CD4-positive, alpha-beta T cell treated with Interleukin-6 for 4 hours (primary cell): ENCODE data around the gene KIF13A.
"Not testable (repeated sequence)": the region's sequence is repeated elsewhere in the genome, so short reads cannot be mapped to it uniquely, and the experiment has no call there.

Experiments
- DNase-seq: peaks from one replicate; pipeline ENCODE4 v3.0.0-alpha.2; 2020; ENCODE audit warnings: mixed read lengths

The KIF13A gene

GRCh38 chr6:17839513-17840223, 147.8 kb downstream of the KIF13A start:
- no peak for DNase-seq

DNA sequence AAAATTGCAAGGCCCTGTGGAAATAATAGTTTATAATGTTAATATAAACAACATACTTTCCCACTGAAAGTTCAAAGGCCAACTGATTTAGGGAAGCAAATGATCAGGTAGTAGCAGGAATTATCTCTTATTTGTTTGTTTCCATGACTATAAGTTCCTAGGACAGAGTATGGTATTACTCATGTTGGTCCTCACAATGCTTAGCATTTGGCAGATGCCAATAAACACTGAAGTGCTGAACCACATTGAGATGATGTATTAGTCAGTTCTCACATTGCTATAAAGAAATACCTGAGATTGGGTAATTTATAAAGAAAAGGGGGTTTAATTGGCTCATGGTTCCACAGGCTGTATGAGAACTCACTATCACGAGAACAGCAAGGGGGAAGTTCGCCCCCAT, 151.1 kb downstream of the KIF13A start:
- no peak for DNase-seq

DNA sequence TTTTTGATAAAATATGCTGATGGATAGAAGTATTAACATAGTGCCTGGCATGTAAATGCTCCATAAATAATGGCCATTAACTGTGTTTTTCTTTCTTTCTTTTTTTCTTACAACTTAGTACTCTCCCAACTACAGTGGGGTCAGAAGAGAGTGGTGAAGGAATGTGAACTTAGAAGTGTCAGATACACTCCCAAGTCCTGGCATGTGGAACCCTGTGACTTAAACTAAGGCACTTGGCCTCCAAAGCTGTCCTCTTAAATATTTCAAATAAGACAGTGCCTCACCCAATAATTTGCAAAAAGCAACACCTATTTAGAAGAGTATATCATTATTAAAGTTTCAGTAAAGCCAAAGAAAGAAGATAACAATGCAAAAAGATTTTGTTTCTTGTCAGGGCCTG, 151.7 kb downstream of the KIF13A start:
- no peak for DNase-seq

DNA sequence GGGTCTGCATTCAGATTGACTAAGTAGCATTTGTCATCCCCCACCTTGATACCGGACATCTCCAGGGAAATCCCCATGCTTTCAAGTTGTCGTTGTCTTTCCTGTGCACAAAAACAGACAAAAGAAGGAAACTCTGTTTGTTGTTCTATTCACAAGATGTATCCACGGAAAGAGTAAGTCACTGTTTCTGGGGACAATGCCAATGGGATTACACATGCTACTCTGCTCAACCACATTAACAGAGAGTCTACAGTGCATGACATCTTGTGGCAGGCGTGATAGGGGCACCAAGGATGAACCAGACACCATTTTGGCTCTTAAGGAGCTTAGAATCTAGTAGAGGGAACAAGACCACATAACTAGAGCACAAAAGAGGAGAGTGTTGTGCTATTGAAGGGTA, 156.3 kb downstream of the KIF13A start:
- DNase-seq: no peak

GRCh38 chr6:17829905-17830304, 157.5 kb downstream of the KIF13A start:
- no peak for DNase-seq

GRCh38 chr6:17828149-17828548, 159.3 kb downstream of the KIF13A start:
- DNase-seq: no peak

DNA sequence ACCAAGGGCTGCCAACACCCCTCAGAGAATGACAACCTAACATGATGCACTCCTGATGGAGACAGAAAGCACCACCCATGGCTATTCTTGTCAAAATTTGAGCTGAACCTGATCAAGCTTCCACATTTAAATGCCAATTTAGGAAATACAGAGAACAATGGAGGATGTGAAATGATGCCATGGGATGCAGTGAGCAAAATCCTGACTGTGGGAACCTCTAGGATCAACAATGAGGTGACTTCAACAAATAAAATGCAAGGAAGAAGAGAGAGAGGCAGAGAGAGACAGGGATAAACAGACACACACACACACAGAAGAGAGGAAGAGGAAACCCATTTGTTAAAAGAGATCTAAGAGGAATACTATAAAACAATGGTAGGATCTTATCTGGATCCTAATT, 161.1 kb downstream of the KIF13A start:
- DNase-seq: no peak

GRCh38 chr6:17820055-17820454, 167.4 kb downstream of the KIF13A start:
- DNase-seq: no peak

DNA sequence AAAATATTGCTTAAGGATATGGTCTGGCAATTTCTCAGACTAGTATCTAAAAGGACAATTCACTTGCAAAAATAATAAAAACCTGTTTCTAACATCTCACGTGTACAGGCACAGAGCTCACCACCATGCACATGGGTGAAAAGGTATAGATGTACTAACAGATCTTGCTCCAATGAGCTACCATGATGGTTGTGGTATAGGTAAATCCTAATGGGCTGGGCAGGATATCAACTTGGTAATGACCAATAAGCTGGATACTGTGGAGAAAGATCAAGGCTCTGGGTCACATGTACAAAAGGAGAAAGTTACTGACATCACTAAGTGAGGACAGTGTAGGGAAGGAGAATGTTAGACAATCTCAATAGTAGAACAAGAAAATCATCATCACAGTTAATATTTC, 169.7 kb downstream of the KIF13A start:
- no peak for DNase-seq

DNA sequence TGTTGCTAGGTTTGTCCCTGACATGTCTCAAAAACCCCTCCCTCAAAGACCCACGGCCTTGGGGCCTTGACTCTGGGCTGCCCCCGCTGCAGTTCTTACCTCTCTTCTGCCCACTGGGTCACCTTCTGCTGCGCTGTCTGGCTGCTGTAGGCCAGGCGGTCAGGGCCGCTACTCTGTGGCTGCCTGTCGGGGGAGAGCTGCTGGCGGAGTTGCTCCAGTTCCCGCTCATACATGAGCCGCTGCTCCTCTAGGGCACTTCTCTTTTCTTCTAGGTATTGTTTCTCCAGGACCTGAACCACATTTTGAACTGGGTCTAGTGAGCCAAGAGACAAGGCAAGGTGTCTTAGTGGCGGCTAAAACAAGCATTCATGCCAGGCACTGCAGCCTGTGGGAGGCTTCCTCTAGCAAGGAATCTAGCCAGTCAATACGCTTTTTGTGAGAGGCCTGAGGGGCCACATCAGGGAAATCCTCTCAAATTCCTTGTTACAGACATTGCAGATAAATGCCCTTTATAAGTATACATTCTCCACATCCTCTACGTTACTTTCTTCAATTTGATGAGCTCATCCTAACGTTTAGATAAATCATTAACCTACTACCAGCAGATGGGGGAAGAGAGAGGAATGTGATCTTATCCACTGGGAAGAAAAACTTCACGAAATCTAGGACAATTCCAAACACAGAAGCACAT, 170.4 kb downstream of the KIF13A start:
- no peak for DNase-seq

DNA sequence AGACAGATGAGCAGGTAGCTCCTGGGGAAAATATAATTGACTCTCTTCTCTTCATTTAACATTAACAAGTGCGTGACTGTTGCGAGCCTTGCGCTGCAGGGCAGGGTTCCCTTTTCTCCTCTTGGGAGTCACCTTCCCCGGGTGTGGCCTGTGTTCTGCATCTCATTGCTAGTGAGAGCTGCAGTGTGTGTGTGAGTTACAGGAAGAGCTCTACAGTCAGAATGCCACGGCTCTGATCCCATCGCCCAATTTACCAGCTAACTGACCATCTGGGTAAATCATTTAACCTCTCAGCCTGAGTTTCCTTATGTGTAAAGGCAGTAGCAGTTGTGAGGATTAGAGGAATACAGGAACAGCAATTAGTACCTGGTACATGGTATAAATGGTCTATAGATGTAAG, 173.9 kb downstream of the KIF13A start:
- DNase-seq: no peak

DNA sequence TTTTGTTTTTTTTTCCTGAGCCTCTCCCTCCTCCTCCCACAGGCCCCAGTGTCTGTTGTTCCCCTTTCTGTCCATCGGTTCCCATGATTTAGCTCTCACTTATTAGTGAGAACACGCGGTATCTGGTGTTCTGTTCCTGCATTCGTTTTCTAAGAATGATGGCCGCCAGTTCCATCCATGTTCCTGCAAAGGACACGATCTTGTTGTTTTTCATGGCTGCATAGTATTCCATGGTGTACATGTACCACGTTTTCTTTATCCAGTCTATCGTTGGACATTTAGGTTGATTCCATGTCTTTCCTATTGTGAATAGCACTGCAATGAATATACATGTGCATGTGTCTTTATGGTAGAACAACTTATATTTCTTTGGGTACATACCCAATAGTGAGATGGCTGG, 175.1 kb downstream of the KIF13A start:
- DNase-seq: no peak

GRCh38 chr6:17808609-17809008, 178.8 kb downstream of the KIF13A start:
- DNase-seq: no peak

GRCh38 chr6:17807431-17807830, 180.0 kb downstream of the KIF13A start:
- DNase-seq: not testable (repeated sequence)

GRCh38 chr6:17803409-17803808, 184.0 kb downstream of the KIF13A start:
- no peak for DNase-seq

DNA sequence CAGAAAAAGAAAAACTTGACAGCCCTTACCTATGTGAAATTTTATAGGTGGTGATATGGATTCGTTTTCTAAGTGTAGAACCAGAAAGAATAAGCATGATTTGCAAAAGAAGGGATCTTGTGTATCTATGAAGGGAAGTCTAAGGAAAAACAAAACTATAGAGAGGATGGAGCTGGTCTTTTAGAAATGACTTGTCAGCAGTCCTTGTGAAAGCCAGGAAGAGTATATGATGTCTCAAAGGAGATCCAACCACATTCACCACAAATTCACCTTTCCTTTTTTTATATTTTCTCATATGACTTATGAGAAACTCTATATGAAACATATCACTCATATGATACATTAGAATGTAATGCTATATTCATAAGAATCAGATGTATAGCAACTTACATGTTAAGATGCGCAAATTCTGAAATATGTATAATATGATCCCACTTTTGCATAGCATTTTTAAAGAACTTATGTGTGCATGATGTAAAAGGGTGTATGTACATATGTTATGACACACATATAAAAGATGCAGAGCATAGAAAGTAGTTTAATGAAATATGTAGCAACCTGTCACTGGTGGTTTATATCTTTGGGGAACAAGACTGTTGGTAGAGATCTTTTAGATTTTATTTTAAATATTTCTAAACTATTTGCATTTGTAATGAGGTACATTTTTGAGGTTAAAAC, 188.8 kb downstream of the KIF13A start:
- no peak for DNase-seq

DNA sequence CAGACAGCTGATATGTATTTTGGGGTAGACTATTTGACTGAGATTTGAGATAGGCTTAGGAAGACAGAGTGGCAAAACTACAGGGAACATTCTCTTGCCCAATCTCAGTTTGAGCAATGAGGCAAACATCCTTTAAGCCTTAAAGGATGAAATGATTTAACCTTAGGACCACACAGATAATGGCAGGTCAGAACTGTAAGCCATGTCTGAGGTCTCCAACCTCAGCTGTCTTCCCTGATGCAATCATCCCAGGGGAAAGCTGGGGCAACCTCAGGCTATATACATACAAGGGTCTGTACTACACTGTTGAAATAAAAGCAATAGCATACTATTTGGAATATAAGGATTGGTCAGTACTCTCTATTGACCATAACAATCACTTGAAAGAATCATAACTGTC, 196.9 kb downstream of the KIF13A start:
- DNase-seq: no peak

DNA sequence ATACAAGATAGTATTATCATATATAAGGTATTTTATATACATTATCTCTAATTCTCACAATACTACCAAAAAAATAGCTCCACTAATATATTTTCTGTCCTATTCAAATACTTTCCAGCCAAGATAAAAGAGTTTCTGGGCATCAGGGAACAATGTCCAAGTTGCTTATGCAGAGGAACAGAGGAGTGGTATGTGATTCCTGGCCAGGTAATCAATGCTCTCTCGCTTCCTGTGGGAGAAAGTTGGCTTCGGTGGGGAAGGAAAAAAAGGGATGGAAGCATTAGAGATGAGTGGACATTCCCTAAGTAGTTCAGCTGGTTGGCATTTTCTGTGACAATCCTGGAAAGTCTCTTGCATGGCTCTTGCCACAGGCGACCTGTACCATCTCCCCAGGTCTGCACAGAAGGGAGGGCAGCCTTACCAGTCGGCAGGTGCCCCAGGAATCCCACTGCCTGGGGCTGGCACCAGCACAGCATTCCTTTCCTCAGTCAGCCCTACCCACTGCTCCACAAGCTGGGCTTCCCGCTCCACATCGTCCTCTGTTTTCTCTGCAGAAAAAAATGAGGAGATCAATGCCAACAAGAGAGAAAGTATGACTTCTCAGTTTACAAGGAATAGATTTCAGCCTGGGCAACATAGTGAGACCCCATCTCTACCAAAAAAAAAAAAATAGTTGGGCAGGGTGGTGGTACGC, 202.2 kb downstream of the KIF13A start:
- DNase-seq: no peak

DNA sequence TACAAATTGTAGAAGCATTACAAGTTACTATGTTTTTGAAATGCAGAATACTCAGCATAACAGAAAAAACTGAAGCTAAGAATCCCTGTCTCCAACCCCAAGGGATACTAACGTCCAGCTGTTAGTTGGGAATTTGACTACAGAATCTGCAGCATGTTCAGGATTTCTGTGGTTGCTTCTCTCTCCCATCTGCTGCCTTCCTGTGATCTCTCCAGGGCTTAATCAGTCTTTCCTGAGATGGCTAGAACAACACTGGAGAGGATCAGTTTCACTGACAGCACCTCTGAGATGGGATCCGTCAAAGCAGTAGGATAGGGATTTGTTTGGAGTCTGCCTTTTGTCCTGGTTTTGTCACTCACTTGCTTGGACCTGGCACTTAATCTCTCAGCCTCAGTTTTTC, 207.4 kb downstream of the KIF13A start:
- no peak for DNase-seq

DNA sequence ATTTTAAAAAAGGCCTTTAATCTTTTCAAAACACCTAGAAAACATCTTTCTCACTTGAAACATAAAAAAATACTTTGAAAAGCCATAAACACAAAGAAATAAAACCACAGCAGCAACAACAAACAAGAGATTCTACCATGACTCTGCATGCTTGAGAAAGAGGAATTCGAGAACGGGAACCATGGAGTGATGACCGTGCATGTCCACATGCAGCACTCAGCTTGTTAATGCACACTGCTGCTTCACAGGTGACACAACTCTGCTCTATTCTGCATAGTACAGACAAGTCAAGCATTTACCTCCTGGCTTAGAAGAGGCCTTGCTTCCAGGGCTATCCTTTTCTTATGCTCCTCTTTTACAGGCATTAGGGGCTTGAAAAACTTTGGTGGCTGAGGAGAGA, 215.8 kb downstream of the KIF13A start:
- no peak for DNase-seq

DNA sequence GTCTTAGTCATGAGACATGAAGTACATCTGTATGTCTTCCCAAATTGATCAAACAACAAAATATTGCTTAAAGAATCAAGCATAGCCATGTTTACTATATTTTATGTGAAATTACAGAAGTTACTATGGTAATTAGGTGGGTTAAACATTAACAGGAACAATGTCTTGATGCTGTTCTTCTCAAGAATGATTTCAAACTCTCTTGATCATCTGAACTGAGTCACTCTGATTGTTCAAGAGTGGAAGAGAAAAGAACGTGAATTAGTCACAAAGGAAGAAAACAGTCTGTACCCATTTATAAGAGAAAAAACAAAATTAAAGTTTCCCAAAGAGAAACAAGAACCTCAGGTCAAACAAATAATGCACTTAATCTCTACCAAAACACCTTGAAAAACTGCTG, 218.6 kb downstream of the KIF13A start:
- no peak for DNase-seq

DNA sequence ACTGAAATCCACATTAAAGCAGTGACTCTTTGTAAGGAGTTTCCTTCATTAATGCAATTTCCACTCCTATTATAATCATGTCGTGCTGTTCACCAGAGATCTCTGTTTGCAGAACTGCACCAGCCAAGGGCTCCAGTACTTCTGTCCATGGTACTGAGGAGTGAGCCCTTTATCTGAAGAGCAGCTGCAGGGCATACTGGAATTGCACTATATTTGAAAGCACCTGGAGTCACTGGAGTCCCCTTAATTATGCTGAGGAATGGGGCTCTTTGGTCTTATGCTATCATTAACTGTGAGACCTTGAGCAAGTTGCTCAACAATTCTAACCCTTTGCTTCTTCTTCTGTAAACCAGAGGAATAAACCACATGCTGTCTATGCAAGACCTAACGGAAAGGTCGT, 219.0 kb downstream of the KIF13A start:
- no peak for DNase-seq

- no peak for DNase-seq
Observed at GRCh38 chr6:17762651-17763050, 224.8 kb downstream of the KIF13A start.

- no peak for DNase-seq
Observed at GRCh38 chr6:17758119-17758518, 229.3 kb downstream of the KIF13A start.
